Natural killer cell (primary cell): Measurements from ENCODE around the gene ECHS1. TPM values are rescaled to one million over a fixed set of nuclear protein-coding genes. Genes with fewer than 3 reads are reported as not detected.

Experiments
- ATAC-seq, 3 donors: fragments of 150-1000 bp in 2 of 3; fragments of 200-7000 bp in 1 of 3; cut with Tn5 transposase; 1 replicate in 1 of 3; 2 replicates in 2 of 3; pipeline ENCODE4 v1.10.0; 2021; ENCODE audit warnings: mild to moderate bottlenecking in 2 of 3, moderate library complexity in 2 of 3
- DNase-seq, 2 donors: peaks; one replicate each; pipeline versions ENCODE4 v3.0.0 to v3.0.0-alpha.2; 2013 to 2021; ENCODE audit warnings: mixed read lengths in 1 of 2
- H3K27ac ChIP-seq: one replicate; pipeline ENCODE4 v1.5.1; 2013; ENCODE audit warnings: mild to moderate bottlenecking, low read length
- H3K27me3 ChIP-seq: one replicate; pipeline ENCODE4 v1.6.1; 2013; ENCODE audit warnings: low read length; ENCODE audit not compliant: control insufficient read depth, insufficient read depth
- H3K36me3 ChIP-seq: one replicate; pipeline ENCODE4 v1.6.1; 2013; ENCODE audit warnings: low read length; ENCODE audit not compliant: control insufficient read depth, insufficient read depth
- H3K4me1 ChIP-seq: one replicate; pipeline ENCODE4 v1.6.1; 2013; ENCODE audit warnings: low read length; ENCODE audit not compliant: control insufficient read depth, insufficient read depth
- H3K4me3 ChIP-seq: one replicate; pipeline ENCODE4 v1.5.1; 2013; ENCODE audit warnings: low read length
- H3K9me3 ChIP-seq: one replicate; pipeline ENCODE4 v1.6.1; 2013; ENCODE audit warnings: low read length; ENCODE audit not compliant: control insufficient read depth, insufficient read depth
- H3K27ac Mint-ChIP-seq, 2 donors: one replicate each; pipeline ENCODE4 v1.8.0; 2022; ENCODE audit warnings: mild to moderate bottlenecking in 2 of 2, mixed read lengths in 2 of 2, moderate library complexity in 1 of 2
- H3K27me3 Mint-ChIP-seq, 2 donors: one replicate each; pipeline ENCODE4 v1.8.0; 2022; ENCODE audit warnings: low read depth in 2 of 2, mixed read lengths in 2 of 2
- H3K36me3 Mint-ChIP-seq: one replicate; pipeline ENCODE4 v1.8.0; 2022; ENCODE audit warnings: mixed read lengths
- H3K4me1 Mint-ChIP-seq, 2 donors: one replicate each; pipeline ENCODE4 v1.8.0; 2022; ENCODE audit warnings: mixed read lengths in 2 of 2
- H3K4me3 Mint-ChIP-seq: one replicate; pipeline ENCODE4 v1.8.0; 2022; ENCODE audit warnings: mild to moderate bottlenecking, moderate library complexity, mixed read lengths
- H3K9me3 Mint-ChIP-seq, 2 donors: one replicate each; pipeline ENCODE4 v1.8.0; 2022; ENCODE audit warnings: mixed read lengths in 2 of 2
- CTCF ChIP-seq: fragments of 200-600 bp; IDR thresholded peaks from one replicate; pipeline ENCODE4 v1.8.0; 2022; ENCODE audit warnings: antibody characterized with exemption
- WGBS: methylation state at CpG from one replicate; pipeline ENCODE4 v1.1.7; 2013; ENCODE audit warnings: missing lambda C conversion rate; ENCODE audit not compliant: insufficient coverage; 5-methylcytosine and 5-hydroxymethylcytosine counted together
- intact Hi-C: fragments of 100-400 bp; cut with micrococcal nuclease; formaldehyde crosslinking; loops from one replicate; pipeline ENCODE4 v1.14.2; 2022
- total RNA-seq, 4 donors: library from RNA; stranded (reverse); fragments of 120-200 nt in 1 of 4; gene quantifications; one replicate each; pipeline versions ENCODE4 v1.2.3 to v1.2.4, GENCODE V29; 2013 to 2022

The ECHS1 gene
- total RNA-seq, 3 donors from 2014 or later (not counting 1 experiment from before 2014, with no cell fraction given), result 17.7 to 21.3 (median 19.9) TPM

DNA sequence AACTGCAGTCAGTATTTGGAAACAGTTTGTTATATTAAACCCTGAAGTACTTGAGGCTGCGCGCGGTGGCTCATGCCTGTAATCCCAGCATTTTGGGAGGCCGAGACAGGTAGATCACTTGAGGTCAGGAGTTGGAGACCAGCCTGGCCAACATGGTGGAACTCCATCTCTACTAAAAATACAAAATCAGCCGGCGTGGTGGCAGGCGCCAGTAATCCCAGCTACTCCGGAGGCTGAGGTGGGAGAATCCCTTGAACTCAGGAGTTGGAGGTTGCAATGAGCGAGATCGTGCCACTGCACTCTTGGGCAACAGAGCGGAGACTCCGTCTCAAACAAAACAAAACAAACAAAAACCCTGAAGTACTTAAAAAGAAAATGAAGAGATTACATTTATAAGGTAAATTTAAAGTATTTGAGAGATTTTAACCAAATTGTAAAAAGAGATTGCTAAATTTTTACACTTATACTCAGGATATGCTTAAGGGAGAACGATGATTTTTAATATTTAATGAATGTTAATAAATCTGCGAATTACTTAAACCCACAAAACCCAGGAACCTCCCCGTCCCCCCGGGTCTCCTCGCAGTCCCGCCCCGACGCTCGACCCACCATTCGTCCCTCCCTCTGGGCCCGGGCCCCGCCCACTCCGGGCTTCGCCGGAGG lies 20.4 kb upstream of the ECHS1 start:
- 41% methylated on average over 23 of the region's 27 CpGs for WGBS
- H3K27me3 Mint-ChIP-seq, result no peaks in the 10 kb centered on the region
- Histone ChIP-seq H3K27ac (peak overlapping the region; percentile 24), H3K4me3 (peak overlapping the region; percentile 54), H3K36me3 (peaks cover 3% of the 10 kb centered on the region), H3K27me3 (no peaks in the 10 kb centered on the region), H3K9me3 (no peaks in the 10 kb centered on the region), H3K4me1 (peaks cover 64% of the 10 kb centered on the region)
- ATAC-seq (no peak), DNase-seq (no peak)
- peak overlapping the region; percentile 87 to 90 for H3K27ac Mint-ChIP-seq
- peak overlapping the region; percentile 94 for H3K4me3 Mint-ChIP-seq
- intact Hi-C loops, result loop anchor here (1.0 to 5.0 kb wide), 2 partner anchors 35 to 116 kb away; partner anchors contain the start of genes ADAM8 and FUOM
- H3K9me3 Mint-ChIP-seq, result no peaks in the 10 kb centered on the region
- TF ChIP-seq CTCF, result no peak
- peaks cover 52 to 55% of the 10 kb centered on the region in 2 donors for H3K4me1 Mint-ChIP-seq
- no peaks in the 10 kb centered on the region for H3K36me3 Mint-ChIP-seq

GRCh38 chr10:133391761-133392518 lies 18.8 kb upstream of the ECHS1 start:
- no peaks in the 10 kb centered on the region for H3K36me3 ChIP-seq
- H3K4me3 Mint-ChIP-seq, result peak overlapping the region; percentile 49
- H3K4me3 ChIP-seq, result no peak overlapping the region
- H3K36me3 Mint-ChIP-seq, result no peaks in the 10 kb centered on the region
- ATAC-seq (no peak), DNase-seq (peak in 1 of 2 donors; percentile 40)
- peaks cover 43 to 47% of the 10 kb centered on the region in 2 donors for H3K4me1 Mint-ChIP-seq
- no peaks in the 10 kb centered on the region for H3K27me3 Mint-ChIP-seq
- no peak for TF ChIP-seq CTCF
- intact Hi-C loops, result loop anchor here (5.0 kb wide), 1 partner anchor 115 kb away; the partner anchor contains the start of gene ADAM8
- H3K9me3 ChIP-seq, result no peaks in the 10 kb centered on the region
- H3K9me3 Mint-ChIP-seq, result no peaks in the 10 kb centered on the region
- peaks cover 69% of the 10 kb centered on the region for H3K4me1 ChIP-seq
- 70% methylated on average over 12 of the region's 12 CpGs for WGBS
- peak overlapping the region; percentile 68 for H3K27ac ChIP-seq
- no peaks in the 10 kb centered on the region for H3K27me3 ChIP-seq
- H3K27ac Mint-ChIP-seq, result peak overlapping the region; percentile 91 to 92

DNA sequence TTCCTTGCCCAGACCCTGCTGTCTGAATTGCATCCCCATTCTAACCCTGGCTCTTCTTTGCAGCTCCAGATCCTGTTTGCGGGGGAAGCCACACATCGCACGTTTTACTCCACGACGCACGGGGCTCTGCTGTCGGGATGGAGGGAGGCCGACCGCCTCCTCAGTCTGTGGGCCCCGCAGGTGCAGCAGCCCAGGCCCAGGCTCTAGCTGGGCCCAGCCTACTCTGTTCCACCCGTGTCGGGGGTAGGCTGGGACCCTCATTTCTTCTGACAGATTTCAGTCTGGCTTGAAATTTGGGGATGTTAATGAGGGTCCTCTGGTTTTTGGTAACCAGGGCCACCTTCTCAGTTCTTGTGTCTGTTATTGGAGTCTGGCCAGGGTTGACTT lies 18.1 kb upstream of the ECHS1 start:
- H3K4me3 ChIP-seq, result no peak overlapping the region
- ATAC-seq, result no peak
- TF ChIP-seq CTCF, result no peak
- DNase-seq, result no peak
- 92% methylated on average over 12 of the region's 12 CpGs for WGBS
- H3K27me3 ChIP-seq, result no peaks in the 10 kb centered on the region
- no peaks in the 10 kb centered on the region for H3K9me3 Mint-ChIP-seq
- H3K27me3 Mint-ChIP-seq, result no peaks in the 10 kb centered on the region
- intact Hi-C loops, result loop anchor here (5.0 kb wide), 1 partner anchor 114 kb away; the partner anchor contains the start of gene ADAM8
- H3K27ac ChIP-seq, result peak overlapping the region; percentile 68
- no peaks in the 10 kb centered on the region for H3K36me3 ChIP-seq
- H3K4me3 Mint-ChIP-seq, result peak overlapping the region; percentile 49
- peak overlapping the region; percentile 91 to 92 for H3K27ac Mint-ChIP-seq
- H3K9me3 ChIP-seq, result no peaks in the 10 kb centered on the region
- no peaks in the 10 kb centered on the region for H3K36me3 Mint-ChIP-seq
- peaks cover 42 to 45% of the 10 kb centered on the region in 2 donors for H3K4me1 Mint-ChIP-seq
- peaks cover 69% of the 10 kb centered on the region for H3K4me1 ChIP-seq
